DND-41 (cell line): Measurements from ENCODE around the gene PARP6.
A peak's percentile ranks its signal among the peaks of the same experiment; 100 is the strongest.

Experiments used
- ATAC-seq: fragments of 200-7000 bp; cut with Tn5 transposase; 3 replicates; pipeline ENCODE4 v1.9.1; 2021; ENCODE audit warnings: low read depth; ENCODE audit not compliant: insufficient read depth
- DNase-seq: peaks from one replicate; pipeline ENCODE4 v3.0.0-alpha.2; 2020
- H2AFZ ChIP-seq: 2 replicates; pipeline ENCODE4 v1.6.0; 2012; ENCODE audit warnings: low read depth, low read length
- H3K27ac ChIP-seq: 2 replicates; pipeline ENCODE4 v1.5.1; 2012; ENCODE audit warnings: low read length, inconsistent platforms
- H3K27me3 ChIP-seq: fragments of 200-600 bp; sonication (generic); 2 replicates; pipeline ENCODE4 v1.6.0; 2012; ENCODE audit warnings: low read length, mild to moderate bottlenecking, inconsistent platforms; ENCODE audit not compliant: insufficient read depth, poor library complexity
- H3K36me3 ChIP-seq: 2 replicates; pipeline ENCODE4 v1.5.1; 2012; ENCODE audit warnings: low read length, inconsistent platforms; ENCODE audit not compliant: insufficient read depth
- H3K4me1 ChIP-seq: 2 replicates; pipeline ENCODE4 v1.5.1; 2012; ENCODE audit warnings: mild to moderate bottlenecking, low read length; ENCODE audit not compliant: insufficient read depth
- H3K4me2 ChIP-seq: 2 replicates; pipeline ENCODE4 v1.6.0; 2012; ENCODE audit warnings: mild to moderate bottlenecking, moderate library complexity, low read length, inconsistent platforms; ENCODE audit not compliant: insufficient read depth
- H3K4me3 ChIP-seq, 2 experiments: fragments of 200-600 bp in 1 of 2; shearing (Covaris generic) in 1 of 2; 2 replicates each; pipeline ENCODE4 v1.5.1; 2012 to 2016; ENCODE audit warnings: inconsistent platforms in 2 of 2, low read length in 2 of 2, mild to moderate bottlenecking in 2 of 2, low read depth in 1 of 2, moderate library complexity in 1 of 2
- H3K79me2 ChIP-seq: 2 replicates; pipeline ENCODE4 v1.6.0; 2012; ENCODE audit warnings: low read length, inconsistent platforms; ENCODE audit not compliant: insufficient read depth
- H3K9ac ChIP-seq: 2 replicates; pipeline ENCODE4 v1.6.0; 2012; ENCODE audit warnings: low read depth, mild to moderate bottlenecking, inconsistent platforms, low read length, moderate library complexity
- H3K9me3 ChIP-seq: 2 replicates; pipeline ENCODE4 v1.5.1; 2012; ENCODE audit warnings: low read length, moderate library complexity, mild to moderate bottlenecking, inconsistent platforms; ENCODE audit not compliant: insufficient read depth, severe bottlenecking
- H4K20me1 ChIP-seq: 2 replicates; pipeline ENCODE4 v1.6.0; 2012; ENCODE audit warnings: low read length; ENCODE audit not compliant: insufficient read depth
- EZH2 ChIP-seq: IDR thresholded peaks from 3 replicates; pipeline ENCODE4 v1.6.1; 2012; ENCODE audit warnings: borderline replicate concordance, low read depth, mild to moderate bottlenecking, moderate library complexity, low read length, inconsistent platforms; ENCODE audit not compliant: severe bottlenecking
- TF ChIP-seq, protein P1 (sequence below): IDR thresholded peaks from 2 replicates; pipeline ENCODE4 v1.5.1; 2012; ENCODE audit warnings: borderline replicate concordance, low read length, moderate library complexity, mild to moderate bottlenecking; ENCODE audit not compliant: poor library complexity, severe bottlenecking; ENCODE audit errors: extremely low read depth

Gene PARP6

DNA sequence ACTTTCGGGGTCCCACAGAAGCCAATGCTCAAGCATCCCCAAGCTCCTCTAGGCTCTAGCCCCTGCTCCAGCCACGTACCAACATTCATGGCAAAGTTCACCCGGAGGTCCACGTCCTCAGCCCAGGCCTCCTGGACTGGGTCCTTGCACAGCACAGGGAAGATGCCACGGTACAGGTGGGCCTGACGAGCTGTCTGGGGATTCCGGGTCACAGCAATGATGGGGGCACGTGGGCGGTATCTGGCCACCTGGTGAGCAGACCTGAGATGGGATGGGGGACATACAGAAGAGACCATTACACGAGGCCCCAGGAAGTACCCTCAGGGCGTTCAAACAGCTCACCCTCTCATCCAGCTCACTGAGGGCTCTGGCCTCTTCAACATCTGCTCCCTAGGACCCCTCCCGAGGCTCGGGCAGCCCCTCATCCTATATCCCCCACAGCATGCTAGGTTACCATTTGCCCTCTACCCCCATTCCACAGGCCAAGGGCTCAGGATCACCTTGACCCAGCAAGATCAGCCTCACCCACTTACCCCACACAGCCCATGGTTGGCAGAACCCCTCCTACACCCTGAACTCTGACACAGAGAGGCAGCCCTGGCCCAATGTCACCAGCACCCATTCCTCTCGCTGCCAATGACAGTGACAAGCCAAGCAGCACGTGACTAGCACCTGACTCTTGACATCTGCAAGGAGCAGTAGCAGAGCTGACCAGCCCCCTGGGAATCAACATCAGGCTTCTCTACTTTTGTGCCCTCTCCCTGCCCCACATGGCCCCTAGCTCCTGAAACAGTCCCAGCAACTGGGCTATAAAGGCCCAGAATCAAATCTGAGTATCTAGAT, 71.7 kb downstream of the PARP6 start:
- no peaks in the 10 kb centered on the region for H3K27me3 ChIP-seq
- no peaks in the 10 kb centered on the region for H3K4me1 ChIP-seq
- no peak overlapping the region for H3K4me3 ChIP-seq
- no peak overlapping the region for H3K4me2 ChIP-seq
- H2AFZ ChIP-seq, result no peak overlapping the region
- peaks cover 46% of the 10 kb centered on the region for H4K20me1 ChIP-seq
- no peaks in the 10 kb centered on the region for H3K9me3 ChIP-seq
- no peak for TF ChIP-seq EZH2
- TF ChIP-seq, protein P1, sequence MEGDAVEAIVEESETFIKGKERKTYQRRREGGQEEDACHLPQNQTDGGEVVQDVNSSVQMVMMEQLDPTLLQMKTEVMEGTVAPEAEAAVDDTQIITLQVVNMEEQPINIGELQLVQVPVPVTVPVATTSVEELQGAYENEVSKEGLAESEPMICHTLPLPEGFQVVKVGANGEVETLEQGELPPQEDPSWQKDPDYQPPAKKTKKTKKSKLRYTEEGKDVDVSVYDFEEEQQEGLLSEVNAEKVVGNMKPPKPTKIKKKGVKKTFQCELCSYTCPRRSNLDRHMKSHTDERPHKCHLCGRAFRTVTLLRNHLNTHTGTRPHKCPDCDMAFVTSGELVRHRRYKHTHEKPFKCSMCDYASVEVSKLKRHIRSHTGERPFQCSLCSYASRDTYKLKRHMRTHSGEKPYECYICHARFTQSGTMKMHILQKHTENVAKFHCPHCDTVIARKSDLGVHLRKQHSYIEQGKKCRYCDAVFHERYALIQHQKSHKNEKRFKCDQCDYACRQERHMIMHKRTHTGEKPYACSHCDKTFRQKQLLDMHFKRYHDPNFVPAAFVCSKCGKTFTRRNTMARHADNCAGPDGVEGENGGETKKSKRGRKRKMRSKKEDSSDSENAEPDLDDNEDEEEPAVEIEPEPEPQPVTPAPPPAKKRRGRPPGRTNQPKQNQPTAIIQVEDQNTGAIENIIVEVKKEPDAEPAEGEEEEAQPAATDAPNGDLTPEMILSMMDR, result no peak
- no peaks in the 10 kb centered on the region for H3K79me2 ChIP-seq
- H3K36me3 ChIP-seq, result peaks cover 77% of the 10 kb centered on the region
- ATAC-seq (no peak), DNase-seq (no peak)
- no peak overlapping the region for H3K27ac ChIP-seq
- no peak overlapping the region for H3K9ac ChIP-seq

DNA sequence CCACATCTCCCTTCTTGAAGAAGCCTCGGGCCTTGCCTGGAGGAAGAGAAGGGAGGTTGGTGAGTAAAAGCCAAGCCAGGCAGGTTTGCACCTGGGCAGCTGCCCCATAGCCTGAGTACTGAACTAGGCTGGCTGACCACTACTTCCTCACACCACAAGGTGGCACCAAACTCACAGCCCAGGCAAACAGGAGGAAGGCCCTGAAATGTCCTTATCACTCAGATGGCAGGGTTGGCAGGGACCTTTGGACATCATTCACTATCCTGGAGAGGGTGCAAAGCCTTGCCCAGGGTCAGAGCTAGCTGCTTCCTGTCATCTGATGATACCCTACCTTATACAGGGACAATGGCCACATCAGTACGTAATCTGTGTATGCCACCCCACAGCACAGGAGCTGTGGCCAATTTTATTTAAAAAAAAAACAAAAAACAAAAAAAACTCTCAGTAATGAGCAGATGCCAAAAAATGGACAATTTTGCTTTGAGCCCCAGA, 72.6 kb downstream of the PARP6 start:
- Histone ChIP-seq H3K9me3 (no peaks in the 10 kb centered on the region), H3K4me3 (no peak overlapping the region), H3K79me2 (no peaks in the 10 kb centered on the region), H4K20me1 (peaks cover 41% of the 10 kb centered on the region), H3K4me1 (no peaks in the 10 kb centered on the region), H3K4me2 (no peak overlapping the region), H3K9ac (no peak overlapping the region), H3K27ac (no peak overlapping the region), H2AFZ (no peak overlapping the region), H3K27me3 (no peaks in the 10 kb centered on the region), H3K36me3 (peaks cover 68% of the 10 kb centered on the region)
- ATAC-seq (peak; percentile 73), DNase-seq (peak; percentile 67)
- TF ChIP-seq EZH2, result no peak
- TF ChIP-seq, protein P1, result peak; percentile 88

DNA sequence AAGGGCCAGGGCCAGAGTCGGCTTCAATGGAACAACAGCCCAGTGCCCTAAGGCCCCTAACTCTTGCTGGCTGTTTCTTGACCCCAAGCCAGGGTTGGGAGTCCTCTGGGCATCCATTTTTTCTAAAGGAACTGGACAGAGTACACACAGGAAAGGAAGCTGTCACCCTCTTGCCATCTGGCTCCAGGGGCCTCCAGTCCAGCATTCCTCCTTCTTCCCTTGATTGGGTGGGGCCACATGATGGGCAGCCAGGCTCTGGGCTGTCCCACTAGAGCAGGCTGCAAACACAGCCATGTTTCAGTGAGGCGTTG, 73.2 kb downstream of the PARP6 start:
- Histone ChIP-seq H3K27me3 (no peaks in the 10 kb centered on the region), H3K9me3 (no peaks in the 10 kb centered on the region), H3K27ac (no peak overlapping the region), H3K4me3 (no peak overlapping the region), H3K9ac (no peak overlapping the region), H2AFZ (no peak overlapping the region), H3K36me3 (peaks cover 62% of the 10 kb centered on the region), H3K4me1 (no peaks in the 10 kb centered on the region), H3K4me2 (no peak overlapping the region), H4K20me1 (peaks cover 35% of the 10 kb centered on the region), H3K79me2 (no peaks in the 10 kb centered on the region)
- TF ChIP-seq, protein P1, result no peak
- ATAC-seq, result no peak
- DNase-seq, result no peak
